GM23338 (cell line): ENCODE measurements around the gene PIGR.

ENCODE experiments used
- CTCF ChIP-seq, 2 experiments: fragments of 200-600 bp in 1 of 2; sonication (generic) in 1 of 2; conservative IDR thresholded peaks; 2 replicates each; pipeline versions ENCODE4 v1.5.1 to v1.6.1; 2016 to 2017; ENCODE audit warnings: antibody characterized with exemption in 2 of 2, low read depth in 2 of 2, mild to moderate bottlenecking in 2 of 2, moderate library complexity in 1 of 2
- ETS1 ChIP-seq: IDR thresholded peaks from 2 replicates; pipeline ENCODE4 v1.6.1; 2016; ENCODE audit warnings: antibody characterized with exemption

GRCh38 chr1:206986885-206987284 is 40.6 kb upstream of the PIGR start:
- no peak for TF ChIP-seq CTCF (conservative IDR thresholded peaks at IDR 0.05; ENCODE audit: low read depth in 2 of 2)
- TF ChIP-seq ETS1: no peak
